Skeletal muscle satellite cell (primary cell): Measurements from ENCODE around the gene GLO1.

Experiments
- H3K27me3 ChIP-seq: 2 replicates; pipeline ENCODE4 v1.7.0; 2013; ENCODE audit warnings: low read length; ENCODE audit not compliant: control insufficient read depth, insufficient read depth
- H3K36me3 ChIP-seq: 2 replicates; pipeline ENCODE4 v1.7.0; 2013; ENCODE audit warnings: mild to moderate bottlenecking, control low read depth, low read length; ENCODE audit not compliant: insufficient read depth
- H3K4me1 ChIP-seq: 2 replicates; pipeline ENCODE4 v1.7.0; 2013; ENCODE audit warnings: low read length; ENCODE audit not compliant: control insufficient read depth, insufficient read depth
- H3K4me2 ChIP-seq: 2 replicates; pipeline ENCODE4 v1.7.0; 2013; ENCODE audit warnings: mild to moderate bottlenecking, low read length
- H3K4me3 ChIP-seq: 2 replicates; pipeline ENCODE4 v1.7.0; 2013; ENCODE audit warnings: low read length
- H3K9ac ChIP-seq: 2 replicates; pipeline ENCODE4 v1.7.0; 2013; ENCODE audit warnings: mild to moderate bottlenecking, low read depth, low read length, moderate library complexity
- H3K9me3 ChIP-seq: replicated peaks from 2 replicates; pipeline ENCODE4 v1.7.0; 2013; ENCODE audit warnings: mild to moderate bottlenecking, control low read depth, low read length

GLO1 gene

DNA sequence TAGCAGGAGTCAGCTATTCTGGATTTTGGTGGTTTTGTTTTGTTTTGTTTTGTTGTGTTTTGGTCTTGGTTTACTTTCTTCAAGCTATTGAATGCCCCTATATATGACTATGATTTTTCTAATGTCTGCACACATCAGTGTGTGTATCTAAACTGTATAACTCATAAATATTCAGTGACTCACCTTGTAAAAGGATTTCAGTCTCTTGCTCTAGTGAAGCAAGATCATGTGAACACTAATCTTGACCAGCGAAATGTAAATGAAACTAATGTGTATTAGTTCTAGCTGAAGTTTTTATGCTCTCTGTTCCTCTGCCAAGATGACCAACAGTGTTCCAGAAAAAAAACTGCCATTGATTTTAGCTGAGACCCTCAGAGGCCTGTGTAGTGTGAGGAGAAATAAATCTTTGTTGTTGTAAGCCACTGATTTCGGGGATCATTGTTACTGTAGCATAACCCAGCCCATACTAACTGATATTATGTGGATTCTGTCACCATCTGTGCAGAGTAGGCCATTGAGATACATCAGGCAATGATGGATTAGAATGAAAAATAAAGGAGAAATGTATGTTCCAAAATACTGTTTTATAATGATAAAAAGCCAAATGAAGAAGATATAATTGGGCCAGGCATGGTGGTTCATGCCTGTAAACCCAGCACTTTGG, 51.7 kb downstream of the GLO1 start:
- no peaks in the 10 kb centered on the region for H3K27me3 ChIP-seq
- no peaks in the 10 kb centered on the region for H3K36me3 ChIP-seq
- no peaks in the 10 kb centered on the region for H3K9me3 ChIP-seq
- no peaks in the 10 kb centered on the region for H3K4me1 ChIP-seq
- no peak overlapping the region for H3K9ac ChIP-seq
- H3K4me3 ChIP-seq, result no peak overlapping the region
- H3K4me2 ChIP-seq, result no peak overlapping the region

DNA sequence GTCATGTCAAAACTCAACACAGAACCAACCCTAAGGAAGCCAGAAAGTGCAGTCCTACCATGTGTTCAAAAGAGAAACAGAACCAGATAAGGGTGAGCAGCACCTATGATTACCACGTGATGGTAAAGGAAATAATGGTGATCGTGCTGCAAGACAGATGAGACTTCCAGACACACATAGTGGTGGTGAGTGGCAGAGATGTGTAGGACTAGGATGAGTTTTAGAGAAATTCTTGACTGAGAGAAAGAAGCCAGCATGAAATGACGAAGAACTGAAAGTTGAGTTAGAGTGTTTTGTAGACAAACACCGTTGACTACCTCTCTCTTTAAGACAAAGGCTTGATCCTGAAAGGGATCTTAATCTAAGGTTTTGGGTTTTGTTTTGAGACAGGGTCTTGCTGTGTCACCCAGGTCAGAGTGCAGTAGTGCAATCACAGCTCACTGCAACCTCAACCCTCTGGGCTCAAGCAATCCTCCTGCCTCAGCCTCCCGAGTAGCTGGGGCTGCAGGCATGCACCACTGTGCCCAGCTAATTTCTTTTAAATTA, 52.7 kb downstream of the GLO1 start:
- H3K27me3 ChIP-seq, result no peaks in the 10 kb centered on the region
- H3K4me1 ChIP-seq, result no peaks in the 10 kb centered on the region
- no peak overlapping the region for H3K9ac ChIP-seq
- no peak overlapping the region for H3K4me2 ChIP-seq
- no peaks in the 10 kb centered on the region for H3K36me3 ChIP-seq
- no peak overlapping the region for H3K4me3 ChIP-seq
- H3K9me3 ChIP-seq, result no peaks in the 10 kb centered on the region

DNA sequence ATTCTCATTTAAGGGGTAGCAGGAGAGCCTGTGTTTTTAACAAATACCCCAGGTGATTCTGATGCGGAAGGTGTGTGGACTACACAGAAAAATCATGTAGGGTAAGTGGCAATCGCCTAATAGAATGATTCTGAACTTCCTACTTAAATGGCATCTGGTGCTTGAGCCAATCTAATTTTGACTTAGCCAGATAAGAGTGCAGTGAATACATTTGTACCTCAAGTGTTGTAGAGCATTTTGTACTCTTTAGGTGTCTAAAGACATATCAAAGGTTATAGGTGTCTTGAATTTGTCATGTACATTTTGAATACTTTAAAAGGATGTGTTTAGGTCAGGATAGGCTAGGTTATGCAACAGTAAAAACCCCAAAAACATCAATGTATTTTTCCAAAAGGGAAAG, 53.2 kb downstream of the GLO1 start:
- no peaks in the 10 kb centered on the region for H3K36me3 ChIP-seq
- H3K9me3 ChIP-seq, result no peaks in the 10 kb centered on the region
- H3K4me1 ChIP-seq, result no peaks in the 10 kb centered on the region
- H3K27me3 ChIP-seq, result no peaks in the 10 kb centered on the region
- H3K4me3 ChIP-seq, result no peak overlapping the region
- H3K9ac ChIP-seq, result no peak overlapping the region
- no peak overlapping the region for H3K4me2 ChIP-seq

DNA sequence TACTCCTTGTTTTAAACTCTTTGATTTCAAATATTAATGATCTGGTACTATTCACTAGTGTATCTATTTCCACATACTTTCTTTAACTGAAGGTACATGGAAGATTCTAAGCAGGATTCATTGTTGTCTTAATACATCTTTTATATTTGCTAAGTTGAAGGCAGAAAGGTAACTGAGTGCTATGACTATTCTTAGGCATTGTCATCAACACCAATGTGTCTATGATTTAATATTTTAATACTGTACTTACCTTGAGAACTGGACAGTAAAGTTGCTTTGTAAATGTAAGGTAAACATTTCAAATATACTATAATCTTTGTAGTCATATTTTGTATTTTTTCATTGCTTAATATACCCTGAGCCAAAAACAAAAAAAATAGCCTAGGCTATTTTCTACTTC, 54.3 kb downstream of the GLO1 start:
- H3K4me2 ChIP-seq, result no peak overlapping the region
- no peak overlapping the region for H3K4me3 ChIP-seq
- H3K36me3 ChIP-seq, result no peaks in the 10 kb centered on the region
- H3K4me1 ChIP-seq, result no peaks in the 10 kb centered on the region
- no peaks in the 10 kb centered on the region for H3K9me3 ChIP-seq
- no peak overlapping the region for H3K9ac ChIP-seq
- H3K27me3 ChIP-seq, result no peaks in the 10 kb centered on the region

DNA sequence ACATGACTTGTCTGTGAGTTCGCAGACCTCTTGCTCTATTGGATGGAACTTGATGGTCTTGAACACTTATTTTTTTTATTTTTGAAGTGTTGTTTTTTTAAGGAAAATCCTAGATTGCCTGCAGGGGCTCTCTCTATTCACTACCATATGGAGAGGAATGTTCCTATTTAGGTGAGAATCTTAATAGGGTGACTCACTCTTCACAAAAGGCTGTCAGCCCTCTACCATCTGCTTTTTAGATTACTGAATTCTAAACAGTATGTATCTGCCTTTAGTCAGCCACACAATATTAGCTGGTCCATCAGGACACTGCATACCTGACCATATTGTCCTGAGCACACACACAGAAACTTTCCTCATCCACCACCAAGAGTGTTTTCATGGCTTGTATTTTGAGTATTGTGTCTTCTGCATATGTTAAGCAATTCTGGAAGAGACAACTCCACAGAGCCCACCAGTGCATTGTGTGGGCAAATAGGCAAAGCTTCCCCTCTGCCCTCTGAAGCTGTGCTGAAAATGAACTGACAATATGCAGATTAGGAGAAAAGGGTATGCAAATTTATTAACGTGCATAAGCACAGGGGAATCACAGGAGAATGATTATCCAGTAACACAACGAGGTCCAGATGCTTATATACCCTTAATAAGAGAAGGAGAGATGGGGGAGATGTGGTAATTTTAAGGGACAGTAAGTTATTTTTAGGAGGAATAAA, 56.6 kb downstream of the GLO1 start:
- Histone ChIP-seq H3K27me3 (no peaks in the 10 kb centered on the region), H3K9me3 (no peaks in the 10 kb centered on the region), H3K9ac (no peak overlapping the region), H3K36me3 (no peaks in the 10 kb centered on the region), H3K4me3 (no peak overlapping the region), H3K4me1 (no peaks in the 10 kb centered on the region), H3K4me2 (no peak overlapping the region)

DNA sequence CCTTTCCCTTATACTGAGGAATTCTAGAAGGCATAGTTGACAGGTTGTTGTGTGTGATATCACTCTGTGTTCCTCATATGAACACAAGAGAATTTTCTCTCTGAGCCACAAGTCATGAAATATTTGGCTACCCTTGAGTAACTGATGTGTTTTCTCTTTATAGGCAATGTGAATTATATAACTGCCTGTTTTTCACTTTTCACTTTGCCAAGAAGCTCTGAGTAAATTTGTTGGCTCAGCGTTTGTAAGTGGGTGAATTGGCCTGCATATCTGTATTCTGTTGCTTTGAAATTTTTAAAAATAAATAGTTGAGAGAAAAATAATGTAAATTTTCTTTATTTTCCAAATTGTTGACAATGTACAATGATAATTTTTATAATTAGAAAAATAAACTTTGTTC, 58.0 kb downstream of the GLO1 start:
- no peaks in the 10 kb centered on the region for H3K27me3 ChIP-seq
- H3K4me1 ChIP-seq, result peaks cover 6% of the 10 kb centered on the region
- no peak overlapping the region for H3K4me2 ChIP-seq
- H3K9me3 ChIP-seq, result no peaks in the 10 kb centered on the region
- no peaks in the 10 kb centered on the region for H3K36me3 ChIP-seq
- H3K4me3 ChIP-seq, result no peak overlapping the region
- no peak overlapping the region for H3K9ac ChIP-seq

DNA sequence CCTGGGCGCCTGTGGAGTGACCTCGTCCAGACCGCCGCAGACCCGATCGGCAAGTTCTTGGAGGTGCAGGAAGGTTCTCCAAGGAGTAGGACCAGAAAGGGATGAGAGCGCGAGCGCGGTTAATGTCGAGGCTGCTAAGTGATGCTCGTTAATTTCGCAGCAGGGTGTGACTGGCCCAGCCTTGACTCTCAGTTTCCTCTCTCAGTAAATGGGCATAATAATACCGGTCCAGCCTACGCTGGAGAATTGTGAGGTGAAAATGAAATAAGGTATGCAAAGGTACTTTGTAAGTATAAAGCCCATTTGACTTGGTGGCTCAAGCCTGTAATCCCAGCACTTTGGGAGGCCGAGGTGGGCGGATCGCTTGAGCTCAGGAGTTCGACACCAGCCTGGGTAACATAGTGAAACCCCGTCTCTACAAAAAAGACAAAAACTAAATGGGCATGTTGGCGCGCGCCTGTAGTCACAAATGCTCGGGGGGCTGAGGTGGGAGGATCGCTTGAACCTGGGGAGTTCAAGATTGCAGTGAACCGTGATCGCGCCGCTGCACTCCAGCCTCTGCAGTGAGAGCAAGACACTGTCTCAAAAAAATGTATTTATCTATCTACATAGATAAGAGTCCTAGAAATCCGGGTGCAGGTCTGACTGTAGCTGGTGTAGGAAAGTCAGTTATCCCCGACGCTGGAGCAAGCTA, 62.6 kb downstream of the GLO1 start:
- Histone ChIP-seq H3K4me2 (peak overlapping the region; percentile 99), H3K27me3 (no peaks in the 10 kb centered on the region), H3K36me3 (no peaks in the 10 kb centered on the region)

DNA sequence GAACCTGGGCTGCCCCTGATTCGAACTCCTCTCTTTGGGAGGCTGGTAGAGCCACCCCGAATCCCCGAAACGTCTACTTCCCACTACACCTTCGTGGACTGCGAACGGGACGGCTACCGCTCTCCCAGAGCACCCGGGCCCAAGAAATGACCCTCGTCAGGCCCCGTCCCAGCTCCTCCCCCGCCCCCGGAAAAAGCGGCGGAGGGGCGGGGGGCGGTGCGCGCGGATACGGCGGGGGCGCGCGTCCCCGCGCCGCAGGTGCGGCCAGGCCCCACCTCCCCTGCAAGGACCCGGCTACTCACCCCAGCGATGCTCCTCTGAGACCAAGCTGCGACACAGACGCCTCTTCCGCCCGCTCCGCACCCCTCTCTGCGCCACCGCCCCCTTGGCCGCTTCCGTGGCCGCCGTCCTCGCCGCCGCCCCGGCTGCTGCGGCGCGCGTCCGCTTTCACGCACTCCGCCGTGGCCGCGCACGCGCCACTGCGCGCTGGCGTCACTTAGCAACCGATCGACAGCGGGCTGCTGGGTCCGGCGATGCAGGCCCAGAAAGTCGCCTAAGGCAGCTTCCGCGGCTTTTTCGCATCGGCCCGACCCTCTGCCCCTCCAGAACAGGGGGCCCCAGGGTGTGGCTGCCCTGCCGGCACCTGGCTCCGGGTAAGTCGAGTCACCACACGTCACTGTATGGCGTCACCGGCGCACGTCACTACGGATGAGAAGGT, 63.3 kb downstream of the GLO1 start, which contains the start of gene BTBD9:
Gene BTBD9 (minus strand): TSS at position 432 of the 718 bp plus-strand sequence.
- peak within 1 kb of the TSS; percentile 99 for H3K4me2 ChIP-seq
- H3K9me3 ChIP-seq, result no peaks in the 10 kb centered on the region
- H3K4me1 ChIP-seq, result peaks cover 13% of the 10 kb centered on the region
- no peaks in the 10 kb centered on the region for H3K27me3 ChIP-seq
- no peaks in the 10 kb centered on the region for H3K36me3 ChIP-seq
- H3K4me3 ChIP-seq, result peak within 1 kb of the TSS; percentile 88
- peak within 1 kb of the TSS; percentile 95 for H3K9ac ChIP-seq

More for the DNA sequence above, 62.6 kb downstream of the GLO1 start:
- Histone ChIP-seq H3K9me3 (no peaks in the 10 kb centered on the region), H3K9ac (peak overlapping the region; percentile 95), H3K4me1 (peaks cover 13% of the 10 kb centered on the region), H3K4me3 (peak overlapping the region; percentile 88)

DNA sequence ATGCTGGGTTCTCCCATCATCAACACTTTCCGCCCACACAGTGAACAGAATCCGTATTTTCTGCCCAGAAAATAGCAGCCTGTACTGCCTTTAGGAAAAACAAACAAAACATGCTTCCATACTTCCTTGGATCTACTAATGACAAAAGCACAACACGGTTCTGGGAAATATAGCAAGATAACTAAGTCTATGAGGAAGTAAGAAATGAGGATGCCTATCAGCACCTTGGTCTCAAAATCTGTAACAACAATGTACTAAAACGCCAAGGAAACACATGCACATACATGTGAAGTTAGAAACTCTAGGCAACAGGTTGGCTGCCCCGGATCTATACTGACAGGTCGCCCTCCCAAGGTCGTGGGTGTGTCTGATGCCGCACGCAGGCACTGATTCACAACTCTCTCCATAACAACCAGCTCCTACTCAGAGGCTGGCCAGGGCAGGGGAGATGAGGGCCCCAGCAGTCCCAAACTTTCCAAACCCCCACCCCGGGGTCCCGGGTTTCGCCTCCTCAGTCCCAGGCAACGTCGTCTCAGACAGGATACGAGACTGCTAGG, 63.9 kb downstream of the GLO1 start:
- Histone ChIP-seq H3K36me3 (no peaks in the 10 kb centered on the region), H3K4me3 (peak overlapping the region; percentile 88), H3K27me3 (no peaks in the 10 kb centered on the region), H3K4me2 (peak overlapping the region; percentile 99), H3K9me3 (no peaks in the 10 kb centered on the region), H3K9ac (peak overlapping the region; percentile 95), H3K4me1 (peaks cover 13% of the 10 kb centered on the region)

DNA sequence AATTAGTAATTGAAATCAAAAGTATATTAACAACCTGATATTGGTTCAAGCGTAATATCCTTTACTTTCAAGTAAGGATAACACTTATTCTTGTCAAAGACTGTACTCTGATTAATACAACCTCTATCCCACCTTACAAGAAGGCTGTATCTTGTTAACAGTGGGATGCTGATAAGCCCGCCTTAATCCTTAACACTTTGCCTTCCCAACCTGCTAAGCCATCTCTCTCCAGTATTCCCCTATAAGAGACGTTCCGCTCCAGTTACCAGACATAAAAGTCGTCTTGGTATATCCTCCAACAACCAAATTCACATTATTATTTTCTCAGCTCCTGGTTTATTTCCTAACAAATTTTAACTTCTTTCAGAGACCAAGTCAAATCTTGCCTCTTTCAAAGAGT, 65.2 kb downstream of the GLO1 start:
- H3K9ac ChIP-seq, result no peak overlapping the region
- no peaks in the 10 kb centered on the region for H3K36me3 ChIP-seq
- H3K4me1 ChIP-seq, result peaks cover 13% of the 10 kb centered on the region
- no peak overlapping the region for H3K4me2 ChIP-seq
- no peaks in the 10 kb centered on the region for H3K27me3 ChIP-seq
- no peak overlapping the region for H3K4me3 ChIP-seq
- H3K9me3 ChIP-seq, result no peaks in the 10 kb centered on the region

DNA sequence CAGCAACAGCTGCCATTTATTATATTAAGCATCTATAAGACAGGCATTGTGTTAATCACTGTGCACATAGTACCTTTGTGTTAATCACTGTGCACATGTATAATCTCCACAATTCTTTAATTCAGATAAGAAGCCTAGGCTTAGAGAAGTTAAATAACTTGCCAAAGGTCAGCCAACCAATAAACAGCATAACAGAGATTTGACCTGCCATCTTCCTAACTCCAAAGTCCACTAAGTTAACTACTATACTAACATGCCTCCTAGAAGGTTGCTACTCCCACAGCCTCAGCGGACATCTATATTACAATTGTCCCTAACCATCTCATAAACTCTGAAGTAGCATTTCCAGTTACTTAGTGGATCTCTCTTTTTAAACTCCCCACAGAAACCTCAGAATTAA, 66.9 kb downstream of the GLO1 start:
- Histone ChIP-seq H3K4me1 (peaks cover 13% of the 10 kb centered on the region), H3K9me3 (no peaks in the 10 kb centered on the region), H3K36me3 (no peaks in the 10 kb centered on the region), H3K27me3 (no peaks in the 10 kb centered on the region), H3K4me2 (no peak overlapping the region), H3K9ac (no peak overlapping the region), H3K4me3 (no peak overlapping the region)
